SH-SY5Y (cell line): ENCODE data around the gene BLOC1S4.

Source experiments
- GATA2 ChIP-seq: IDR thresholded peaks from 2 replicates; pipeline ENCODE4 v1.6.1; 2011; ENCODE audit warnings: mild to moderate bottlenecking, low read depth, low read length
- GATA3 ChIP-seq: IDR thresholded peaks from 2 replicates; pipeline ENCODE4 v1.6.1; 2011; ENCODE audit warnings: low read depth, mild to moderate bottlenecking, low read length, moderate library complexity

DNA sequence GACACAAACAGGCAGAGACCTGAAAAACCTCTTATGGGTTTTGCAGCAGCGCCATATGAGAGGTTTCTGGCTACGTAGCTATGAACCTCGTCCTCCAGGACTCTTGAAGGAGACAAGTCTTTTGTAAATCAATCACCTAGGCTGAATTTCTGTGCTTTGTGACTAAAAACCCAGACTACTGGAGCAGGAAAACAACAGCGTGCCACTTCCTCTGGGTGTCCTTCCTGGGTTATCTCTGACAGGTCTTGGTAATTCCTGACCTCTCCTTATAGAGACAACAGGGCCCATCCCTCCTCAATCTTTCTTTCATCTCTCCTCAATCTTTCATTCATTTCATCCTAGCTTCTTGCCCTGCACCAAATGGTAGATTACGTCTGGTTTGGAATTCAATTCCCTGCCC, 16.6 kb upstream of the BLOC1S4 start:
- TF ChIP-seq GATA3, result no peak
- no peak for TF ChIP-seq GATA2
